Measurements from ENCODE around the gene KLHDC1. TPM values are rescaled to one million over a fixed set of nuclear protein-coding genes. Genes with fewer than 3 reads are reported as not detected.
A peak's percentile ranks its signal among the peaks of the same experiment; 100 is the strongest.
"Not testable (repeated sequence)": the region's sequence is repeated elsewhere in the genome, so short reads cannot be mapped to it uniquely, and the experiment has no call there.

Gene KLHDC1
- polyA plus RNA-seq, 1 of the 3 experiments (the other 2 are of a cell fraction) = 0.31 TPM

DNA sequence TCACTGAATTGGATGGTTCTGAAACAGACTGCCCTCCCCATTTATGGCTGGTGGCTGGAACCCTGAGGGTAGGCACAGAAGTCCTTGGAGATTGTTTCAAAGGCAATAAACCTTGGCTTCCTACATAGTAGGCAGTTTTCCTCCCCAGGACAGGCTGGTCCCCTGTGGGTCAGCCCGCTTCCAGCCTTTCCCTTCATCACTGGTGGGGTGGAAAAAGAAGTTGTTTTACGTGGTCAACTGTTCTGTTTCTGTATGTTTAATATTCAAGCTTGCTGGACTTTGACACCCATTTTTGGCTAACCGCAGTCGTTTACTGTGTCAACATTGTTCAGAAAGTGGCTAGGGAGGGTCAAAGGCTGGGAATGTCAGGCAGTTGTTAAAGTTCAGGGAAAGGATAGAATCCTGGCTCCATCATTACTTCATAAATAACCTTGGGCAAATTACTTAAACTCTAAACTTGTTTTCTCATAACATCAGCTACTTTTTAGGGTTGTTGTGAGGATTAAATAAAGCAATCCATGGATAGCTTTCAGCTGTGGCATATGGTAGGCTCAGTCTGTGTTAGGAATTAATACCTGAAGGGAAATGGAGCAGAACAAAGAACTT is 77.4 kb downstream of the KLHDC1 start:
- Histone ChIP-seq H3K9me3 (no peaks in the 10 kb centered on the region), H3K9ac (peak overlapping the region; percentile 100; the same call in 1 of the 2 replicates), H3F3A (replicated peaks; ENCODE audit: insufficient read depth) (peaks cover 23% of the 10 kb centered on the region), H3K4me3 (ENCODE audit: low read depth in 2 of 2, low read length in 1 of 2) (peak overlapping the region; percentile 85 to 97), H3K9me2 (no peaks in the 10 kb centered on the region; the same call in 1 of the 2 replicates), H3K27ac (ENCODE audit: low read depth in 2 of 2, low read length in 1 of 2) (peak overlapping the region in 1 of 2 experiments; percentile 96; a peak in 1 of 4 replicates), H3K4me2 (peak overlapping the region; percentile 96), H3K79me2 (ENCODE audit: insufficient read depth) (peaks cover 46% of the 10 kb centered on the region), H3K27me3 (ENCODE audit: insufficient read depth) (no peaks in the 10 kb centered on the region), H3K36me3 (replicated peaks in 1 of 2; ENCODE audit: control insufficient read depth in 1 of 2, insufficient read depth in 2 of 2, low read length in 1 of 2) (peaks cover 20 to 32% of the 10 kb centered on the region in 2 experiments), H4K20me1 (ENCODE audit: insufficient read depth) (no peaks in the 10 kb centered on the region; the same call in 1 of the 2 replicates), H3K4me1 (ENCODE audit: control insufficient read depth in 1 of 2, insufficient read depth in 2 of 2, low read depth in 1 of 2, low read length in 1 of 2) (peaks cover 13 to 16% of the 10 kb centered on the region in 2 experiments; a peak in 3 of 4 replicates), H2AFZ (ENCODE audit: low read depth) (no peak overlapping the region; the same call in 1 of the 2 replicates)
- CTCF ChIA-PET = interaction anchor here (0.7 to 1.9 kb wide), 9 partner anchors 13 to 772 kb away, joined by 3 to 6 read pairs (median 3); partner anchors contain the start of gene NEMF
- 76% methylated on average over 4 of the region's 4 CpGs for WGBS (ENCODE audit: low lambda C conversion rate)
- TF ChIP-seq JUND (IDR thresholded peaks at IDR 0.05) (no peak), POLR2AphosphoS5 (IDR thresholded peaks at IDR 0.05; ENCODE audit: low read depth, low read length) (peak; percentile 8; the same call in 1 of the 2 replicates)
- DNase-seq = no peak
- POLR2A ChIA-PET = interaction anchor here (1.5 kb wide), 1 partner anchor 11 kb away, joined by 3 read pairs; no protein-coding TSS in a partner anchor

GRCh38 chr14:49771691-49772090 is 78.8 kb downstream of the KLHDC1 start:
- not testable (repeated sequence) for H3K27me3 ChIP-seq (ENCODE audit: insufficient read depth); H3K27ac ChIP-seq (ENCODE audit: low read depth in 2 of 2, low read length in 1 of 2); H2AFZ ChIP-seq (ENCODE audit: low read depth); H3K9ac ChIP-seq; H4K20me1 ChIP-seq (ENCODE audit: insufficient read depth); DNase-seq; H3K9me3 ChIP-seq; H3K9me2 ChIP-seq; H3K4me2 ChIP-seq; H3K4me3 ChIP-seq (ENCODE audit: low read depth in 2 of 2, low read length in 1 of 2)
- H3F3A ChIP-seq (replicated peaks; ENCODE audit: insufficient read depth) = peaks cover 21% of the 10 kb centered on the region
- peaks cover 13 to 16% of the 10 kb centered on the region in 2 experiments; a peak in 3 of 4 replicates for H3K4me1 ChIP-seq (ENCODE audit: control insufficient read depth in 1 of 2, insufficient read depth in 2 of 2, low read depth in 1 of 2, low read length in 1 of 2)
- peaks cover 46% of the 10 kb centered on the region for H3K79me2 ChIP-seq (ENCODE audit: insufficient read depth)
- POLR2A ChIA-PET = interaction anchor here (1.5 kb wide), 1 partner anchor 10 kb away, joined by 3 read pairs; no protein-coding TSS in a partner anchor
- 89% methylated on average over 10 of the region's 10 CpGs for WGBS (ENCODE audit: low lambda C conversion rate)
- CTCF ChIA-PET = interaction anchor here (0.9 to 1.1 kb wide), 2 partner anchors 11 to 138 kb away, joined by 3 read pairs; no protein-coding TSS in a partner anchor
- peaks cover 28 to 45% of the 10 kb centered on the region in 2 experiments for H3K36me3 ChIP-seq (replicated peaks in 1 of 2; ENCODE audit: control insufficient read depth in 1 of 2, insufficient read depth in 2 of 2, low read length in 1 of 2)

GRCh38 chr14:49774106-49774505 is 81.2 kb downstream of the KLHDC1 start:
- H3K4me3 ChIP-seq (ENCODE audit: low read depth in 2 of 2, low read length in 1 of 2) = no peak overlapping the region
- peaks cover 13% of the 10 kb centered on the region in 2 experiments; a peak in 3 of 4 replicates for H3K4me1 ChIP-seq (ENCODE audit: control insufficient read depth in 1 of 2, insufficient read depth in 2 of 2, low read depth in 1 of 2, low read length in 1 of 2)
- no peaks in the 10 kb centered on the region for H3K27me3 ChIP-seq (ENCODE audit: insufficient read depth)
- no peak for DNase-seq
- H3K27ac ChIP-seq (ENCODE audit: low read depth in 2 of 2, low read length in 1 of 2) = 0 out of 4 replicates have a peak overlapping the region, but pooled peaks of 1 of the 2 experiments have one; percentile 0
- CTCF ChIA-PET = no interaction called here
- peaks cover 14% of the 10 kb centered on the region for H3F3A ChIP-seq (replicated peaks; ENCODE audit: insufficient read depth)
- H2AFZ ChIP-seq (ENCODE audit: low read depth) = no peak overlapping the region
- H3K9me3 ChIP-seq = no peaks in the 10 kb centered on the region
- H3K9me2 ChIP-seq = no peaks in the 10 kb centered on the region; the same call in 1 of the 2 replicates
- peaks cover 43 to 61% of the 10 kb centered on the region in 2 experiments for H3K36me3 ChIP-seq (replicated peaks in 1 of 2; ENCODE audit: control insufficient read depth in 1 of 2, insufficient read depth in 2 of 2, low read length in 1 of 2)
- WGBS (ENCODE audit: low lambda C conversion rate) = 97% methylated on average over 1 of the region's 1 CpG
- H3K9ac ChIP-seq = no peak overlapping the region
- POLR2A ChIA-PET = no interaction called here
- peaks cover 39% of the 10 kb centered on the region for H3K79me2 ChIP-seq (ENCODE audit: insufficient read depth)
- TF ChIP-seq RCOR1 (IDR thresholded peaks at IDR 0.05; ENCODE audit: low read length) (no peak), POLR2AphosphoS5 (IDR thresholded peaks at IDR 0.05; ENCODE audit: low read depth, low read length) (no peak), SMC3 (IDR thresholded peaks at IDR 0.05; ENCODE audit: low read depth, low read length) (no peak), SIN3A (IDR thresholded peaks at IDR 0.05; ENCODE audit: borderline replicate concordance, low read depth, low read length) (no peak), YY1 (IDR thresholded peaks at IDR 0.05; ENCODE audit: low read depth) (no peak), RFX5 (IDR thresholded peaks at IDR 0.05; ENCODE audit: low read length) (no peak), FOXJ3 (CRISPR knock-in tag; IDR thresholded peaks at IDR 0.05) (no peak), GATA2 (CRISPR knock-in tag; IDR thresholded peaks at IDR 0.05) (no peak)
- TF ChIP-seq, protein P1, sequence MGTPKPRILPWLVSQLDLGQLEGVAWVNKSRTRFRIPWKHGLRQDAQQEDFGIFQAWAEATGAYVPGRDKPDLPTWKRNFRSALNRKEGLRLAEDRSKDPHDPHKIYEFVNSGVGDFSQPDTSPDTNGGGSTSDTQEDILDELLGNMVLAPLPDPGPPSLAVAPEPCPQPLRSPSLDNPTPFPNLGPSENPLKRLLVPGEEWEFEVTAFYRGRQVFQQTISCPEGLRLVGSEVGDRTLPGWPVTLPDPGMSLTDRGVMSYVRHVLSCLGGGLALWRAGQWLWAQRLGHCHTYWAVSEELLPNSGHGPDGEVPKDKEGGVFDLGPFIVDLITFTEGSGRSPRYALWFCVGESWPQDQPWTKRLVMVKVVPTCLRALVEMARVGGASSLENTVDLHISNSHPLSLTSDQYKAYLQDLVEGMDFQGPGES (IDR thresholded peaks at IDR 0.05; ENCODE audit: low read depth, low read length) = no peak
- TF ChIP-seq, protein P2, sequence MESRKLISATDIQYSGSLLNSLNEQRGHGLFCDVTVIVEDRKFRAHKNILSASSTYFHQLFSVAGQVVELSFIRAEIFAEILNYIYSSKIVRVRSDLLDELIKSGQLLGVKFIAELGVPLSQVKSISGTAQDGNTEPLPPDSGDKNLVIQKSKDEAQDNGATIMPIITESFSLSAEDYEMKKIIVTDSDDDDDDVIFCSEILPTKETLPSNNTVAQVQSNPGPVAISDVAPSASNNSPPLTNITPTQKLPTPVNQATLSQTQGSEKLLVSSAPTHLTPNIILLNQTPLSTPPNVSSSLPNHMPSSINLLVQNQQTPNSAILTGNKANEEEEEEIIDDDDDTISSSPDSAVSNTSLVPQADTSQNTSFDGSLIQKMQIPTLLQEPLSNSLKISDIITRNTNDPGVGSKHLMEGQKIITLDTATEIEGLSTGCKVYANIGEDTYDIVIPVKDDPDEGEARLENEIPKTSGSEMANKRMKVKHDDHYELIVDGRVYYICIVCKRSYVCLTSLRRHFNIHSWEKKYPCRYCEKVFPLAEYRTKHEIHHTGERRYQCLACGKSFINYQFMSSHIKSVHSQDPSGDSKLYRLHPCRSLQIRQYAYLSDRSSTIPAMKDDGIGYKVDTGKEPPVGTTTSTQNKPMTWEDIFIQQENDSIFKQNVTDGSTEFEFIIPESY (IDR thresholded peaks at IDR 0.05; ENCODE audit: borderline replicate concordance, low read depth) = no peak
- TF ChIP-seq, protein P3, sequence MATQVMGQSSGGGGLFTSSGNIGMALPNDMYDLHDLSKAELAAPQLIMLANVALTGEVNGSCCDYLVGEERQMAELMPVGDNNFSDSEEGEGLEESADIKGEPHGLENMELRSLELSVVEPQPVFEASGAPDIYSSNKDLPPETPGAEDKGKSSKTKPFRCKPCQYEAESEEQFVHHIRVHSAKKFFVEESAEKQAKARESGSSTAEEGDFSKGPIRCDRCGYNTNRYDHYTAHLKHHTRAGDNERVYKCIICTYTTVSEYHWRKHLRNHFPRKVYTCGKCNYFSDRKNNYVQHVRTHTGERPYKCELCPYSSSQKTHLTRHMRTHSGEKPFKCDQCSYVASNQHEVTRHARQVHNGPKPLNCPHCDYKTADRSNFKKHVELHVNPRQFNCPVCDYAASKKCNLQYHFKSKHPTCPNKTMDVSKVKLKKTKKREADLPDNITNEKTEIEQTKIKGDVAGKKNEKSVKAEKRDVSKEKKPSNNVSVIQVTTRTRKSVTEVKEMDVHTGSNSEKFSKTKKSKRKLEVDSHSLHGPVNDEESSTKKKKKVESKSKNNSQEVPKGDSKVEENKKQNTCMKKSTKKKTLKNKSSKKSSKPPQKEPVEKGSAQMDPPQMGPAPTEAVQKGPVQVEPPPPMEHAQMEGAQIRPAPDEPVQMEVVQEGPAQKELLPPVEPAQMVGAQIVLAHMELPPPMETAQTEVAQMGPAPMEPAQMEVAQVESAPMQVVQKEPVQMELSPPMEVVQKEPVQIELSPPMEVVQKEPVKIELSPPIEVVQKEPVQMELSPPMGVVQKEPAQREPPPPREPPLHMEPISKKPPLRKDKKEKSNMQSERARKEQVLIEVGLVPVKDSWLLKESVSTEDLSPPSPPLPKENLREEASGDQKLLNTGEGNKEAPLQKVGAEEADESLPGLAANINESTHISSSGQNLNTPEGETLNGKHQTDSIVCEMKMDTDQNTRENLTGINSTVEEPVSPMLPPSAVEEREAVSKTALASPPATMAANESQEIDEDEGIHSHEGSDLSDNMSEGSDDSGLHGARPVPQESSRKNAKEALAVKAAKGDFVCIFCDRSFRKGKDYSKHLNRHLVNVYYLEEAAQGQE (IDR thresholded peaks at IDR 0.05; ENCODE audit: low read depth, low read length) = no peak
- no peaks in the 10 kb centered on the region; the same call in 1 of the 2 replicates for H4K20me1 ChIP-seq (ENCODE audit: insufficient read depth)
- H3K4me2 ChIP-seq = no peak overlapping the region

Data from SK-N-SH (cell line).